Loucy (cell line): ENCODE results near the gene C1QL1.

Source experiments
- H2AFZ ChIP-seq: fragments of 200-600 bp; sonication (generic); 2 replicates; pipeline ENCODE4 v1.6.0; 2016; ENCODE audit warnings: antibody characterized with exemption, mild to moderate bottlenecking, low read length, moderate library complexity
- H3F3A ChIP-seq: fragments of 200-600 bp; 2 replicates; pipeline ENCODE4 v1.6.0; 2016; ENCODE audit warnings: antibody characterized with exemption, low read depth, mild to moderate bottlenecking
- H3K27me3 ChIP-seq: fragments of 200-600 bp; sonication (generic); 2 replicates; pipeline ENCODE4 v1.6.1; 2014; ENCODE audit warnings: low read length, mild to moderate bottlenecking; ENCODE audit not compliant: insufficient read depth, poor library complexity, severe bottlenecking
- H3K36me3 ChIP-seq: fragments of 200-600 bp; sonication (generic); 2 replicates; pipeline ENCODE4 v1.6.1; 2016; ENCODE audit warnings: low read length; ENCODE audit not compliant: insufficient read depth
- H3K4me1 ChIP-seq: fragments of 200-600 bp; sonication (generic); 2 replicates; pipeline ENCODE4 v1.5.1; 2014; ENCODE audit warnings: low read length, mild to moderate bottlenecking; ENCODE audit not compliant: insufficient read depth, poor library complexity, severe bottlenecking
- H3K4me2 ChIP-seq: fragments of 200-600 bp; sonication (generic); 2 replicates; pipeline ENCODE4 v1.6.0; 2014; ENCODE audit warnings: antibody characterized with exemption, low read length, low read depth, mild to moderate bottlenecking; ENCODE audit not compliant: poor library complexity, severe bottlenecking
- H3K4me3 ChIP-seq: fragments of 200-600 bp; sonication (generic); 2 replicates; pipeline ENCODE4 v1.5.1; 2014; ENCODE audit warnings: low read length, mild to moderate bottlenecking, mixed read lengths; ENCODE audit not compliant: poor library complexity, severe bottlenecking
- H3K79me2 ChIP-seq: fragments of 200-600 bp; sonication (generic); 2 replicates; pipeline ENCODE4 v1.6.1; 2014; ENCODE audit warnings: low read length; ENCODE audit not compliant: insufficient read depth
- H3K9ac ChIP-seq: fragments of 200-600 bp; sonication (generic); 2 replicates; pipeline ENCODE4 v1.6.0; 2014; ENCODE audit warnings: mild to moderate bottlenecking, low read depth, low read length, moderate library complexity; ENCODE audit not compliant: poor library complexity, severe bottlenecking
- H3K9me2 ChIP-seq: fragments of 200-600 bp; sonication (generic); replicated peaks from 2 replicates; pipeline ENCODE4 v1.6.1; 2016; ENCODE audit warnings: low read depth, low read length, mixed read lengths
- H3K9me3 ChIP-seq: fragments of 200-600 bp; sonication (generic); 2 replicates; pipeline ENCODE4 v1.6.1; 2014; ENCODE audit warnings: mild to moderate bottlenecking, antibody characterized with exemption, low read length, low read depth; ENCODE audit not compliant: insufficient read depth
- H4K20me1 ChIP-seq: fragments of 200-600 bp; sonication (generic); 2 replicates; pipeline ENCODE4 v1.6.0; 2014; ENCODE audit warnings: antibody characterized with exemption, low read length, mild to moderate bottlenecking; ENCODE audit not compliant: insufficient read depth, poor library complexity, severe bottlenecking
- CTCF ChIP-seq: fragments of 200-600 bp; sonication (generic); conservative IDR thresholded peaks from 2 replicates; pipeline ENCODE4 v1.5.1; 2014; ENCODE audit warnings: mild to moderate bottlenecking, antibody characterized with exemption, low read length
- EZH2phosphoT487 ChIP-seq: fragments of 200-600 bp; IDR thresholded peaks from 2 replicates; pipeline ENCODE4 v1.6.1; 2018; ENCODE audit warnings: antibody characterized with exemption, mild to moderate bottlenecking, moderate library complexity, borderline replicate concordance

Gene C1QL1

GRCh38 chr17:44977065-44977464, 9.0 kb upstream of the C1QL1 start:
- Histone ChIP-seq H4K20me1 (no peaks in the 10 kb centered on the region), H3F3A (no peaks in the 10 kb centered on the region), H3K9ac (no peak overlapping the region), H3K4me1 (no peaks in the 10 kb centered on the region), H3K4me3 (no peak overlapping the region), H3K36me3 (no peaks in the 10 kb centered on the region), H2AFZ (peak overlapping the region; percentile 30; the same call in 1 of the 2 replicates), H3K9me3 (no peaks in the 10 kb centered on the region), H3K9me2 (no peaks in the 10 kb centered on the region), H3K79me2 (no peaks in the 10 kb centered on the region), H3K27me3 (no peaks in the 10 kb centered on the region), H3K4me2 (no peak overlapping the region)
- TF ChIP-seq CTCF, result peak; percentile 49
- TF ChIP-seq EZH2phosphoT487, result no peak

GRCh38 chr17:44976206-44976605, 8.1 kb upstream of the C1QL1 start:
- TF ChIP-seq EZH2phosphoT487 (no peak), CTCF (no peak)
- H2AFZ ChIP-seq, result no peak overlapping the region
- H3K79me2 ChIP-seq, result no peaks in the 10 kb centered on the region
- H3K36me3 ChIP-seq, result no peaks in the 10 kb centered on the region
- H3K4me1 ChIP-seq, result no peaks in the 10 kb centered on the region
- no peaks in the 10 kb centered on the region for H3K9me3 ChIP-seq
- no peaks in the 10 kb centered on the region for H4K20me1 ChIP-seq
- H3F3A ChIP-seq, result no peaks in the 10 kb centered on the region
- no peak overlapping the region for H3K9ac ChIP-seq
- H3K27me3 ChIP-seq, result peaks cover under 1% of the 10 kb centered on the region
- no peak overlapping the region for H3K4me2 ChIP-seq
- H3K9me2 ChIP-seq, result no peaks in the 10 kb centered on the region
- H3K4me3 ChIP-seq, result no peak overlapping the region

- Histone ChIP-seq H2AFZ (no peak overlapping the region), H3F3A (no peaks in the 10 kb centered on the region), H3K79me2 (no peaks in the 10 kb centered on the region), H3K4me3 (no peak overlapping the region), H3K9ac (no peak overlapping the region), H3K4me2 (no peak overlapping the region), H3K36me3 (no peaks in the 10 kb centered on the region), H3K27me3 (peaks cover 27% of the 10 kb centered on the region), H3K9me3 (no peaks in the 10 kb centered on the region), H3K4me1 (peaks cover 4% of the 10 kb centered on the region), H3K9me2 (no peaks in the 10 kb centered on the region), H4K20me1 (no peaks in the 10 kb centered on the region)
- no peak for TF ChIP-seq EZH2phosphoT487
- no peak for TF ChIP-seq CTCF
Measured at GRCh38 chr17:44972953-44973352, 4.8 kb upstream of the C1QL1 start.
